SIG-M5 treated with dmso at 0.1 percent for 504 hours (cell line): ENCODE results near the gene CHAMP1.
A peak's percentile ranks its signal among the peaks of the same experiment; 100 is the strongest.

ENCODE experiments used
- DNase-seq: peaks from one replicate; lab custom pipeline; 2025; ENCODE audit not compliant: unreplicated experiment; lab: John Stamatoyannopoulos, UW

Gene CHAMP1

GRCh38 chr13:114314074-114314912 is at the start of gene CHAMP1:
Gene CHAMP1 (plus strand): TSS chr13:114314503. CDS start chr13:114323843, 9,340 bp downstream.
- DNase-seq, result peak; percentile 97

DNA sequence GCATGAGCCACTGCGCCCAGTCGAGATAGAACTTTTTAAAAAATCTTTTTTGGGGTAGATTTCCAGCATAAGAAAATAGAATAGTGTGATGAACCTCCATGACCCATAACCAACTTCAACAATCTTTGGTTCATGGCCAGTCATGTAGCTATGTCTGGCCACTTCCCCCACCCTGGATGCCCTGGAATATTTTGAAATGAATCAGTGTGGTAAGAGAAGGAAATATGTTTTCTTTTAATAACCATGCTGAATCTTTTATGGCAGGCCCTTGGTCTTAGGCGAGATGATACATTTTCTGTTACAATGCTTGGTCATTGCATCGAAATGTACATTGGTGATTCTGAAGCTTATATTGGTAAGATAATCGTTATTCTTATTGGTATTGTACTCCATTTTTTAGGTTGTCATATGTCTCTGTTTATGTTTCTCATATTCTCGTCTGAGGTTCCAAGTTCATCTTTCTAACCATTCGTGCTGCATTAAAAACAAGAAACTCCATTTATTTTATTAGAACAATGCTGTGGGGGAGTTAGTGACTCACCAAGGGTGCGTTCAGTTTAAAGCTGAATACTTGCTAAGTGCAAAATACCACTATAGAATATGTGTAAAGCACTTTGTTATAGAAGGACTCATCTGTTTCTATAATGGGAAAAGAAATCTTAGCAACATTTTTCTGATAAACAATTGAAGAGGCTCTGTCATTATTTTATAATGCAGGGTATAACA is 49.3 kb upstream of the CHAMP1 start:
- no peak for DNase-seq

GRCh38 chr13:114266241-114266640 is 48.1 kb upstream of the CHAMP1 start:
- DNase-seq, result no peak

DNA sequence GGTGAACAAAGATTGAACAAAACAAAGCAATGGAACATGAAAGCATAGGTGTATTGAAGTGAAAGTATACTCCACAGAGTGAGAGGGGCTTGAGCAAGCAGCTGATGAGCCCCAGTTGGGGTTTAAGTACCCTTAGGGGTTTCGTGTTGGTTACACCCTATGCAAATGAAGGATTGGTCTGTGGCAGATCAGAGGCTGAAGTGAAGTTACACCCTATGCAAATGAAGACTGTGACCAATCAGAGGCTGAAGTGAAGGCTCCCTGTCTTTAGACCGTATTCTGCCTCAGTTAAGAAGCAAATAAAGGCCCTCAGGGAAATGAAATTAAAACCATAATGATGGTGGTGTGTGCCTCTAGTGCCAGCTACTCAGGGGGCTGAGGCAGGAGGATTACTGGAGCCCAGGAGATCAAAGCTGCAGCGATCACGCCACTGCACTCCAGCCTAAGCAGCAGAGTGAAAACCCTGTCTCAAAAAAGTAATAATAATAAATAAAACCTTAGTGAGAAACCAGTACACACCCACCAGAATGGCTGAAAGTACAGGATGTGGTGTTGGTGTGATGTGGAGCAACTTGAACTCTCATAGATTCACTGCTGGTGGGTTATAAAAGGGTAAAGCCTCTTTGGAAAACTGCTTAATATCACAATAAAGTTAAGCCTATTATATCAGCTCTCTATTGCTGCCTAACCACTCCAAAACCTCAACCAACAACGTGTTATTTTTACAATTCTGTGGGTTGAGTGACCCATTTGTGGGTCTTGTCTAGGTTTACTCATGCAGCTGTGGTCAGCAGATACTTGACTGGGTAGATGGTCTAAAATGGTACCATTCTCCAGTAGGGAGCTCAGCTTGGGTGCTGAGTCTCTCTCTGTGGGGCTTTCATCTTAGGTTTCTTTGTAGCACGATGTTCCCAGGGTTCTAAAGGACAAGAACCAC is 45.7 kb upstream of the CHAMP1 start:
- no peak for DNase-seq

GRCh38 chr13:114269281-114269770 is 45.0 kb upstream of the CHAMP1 start:
- DNase-seq, result no peak

GRCh38 chr13:114272977-114273376 is 41.3 kb upstream of the CHAMP1 start:
- no peak for DNase-seq

DNA sequence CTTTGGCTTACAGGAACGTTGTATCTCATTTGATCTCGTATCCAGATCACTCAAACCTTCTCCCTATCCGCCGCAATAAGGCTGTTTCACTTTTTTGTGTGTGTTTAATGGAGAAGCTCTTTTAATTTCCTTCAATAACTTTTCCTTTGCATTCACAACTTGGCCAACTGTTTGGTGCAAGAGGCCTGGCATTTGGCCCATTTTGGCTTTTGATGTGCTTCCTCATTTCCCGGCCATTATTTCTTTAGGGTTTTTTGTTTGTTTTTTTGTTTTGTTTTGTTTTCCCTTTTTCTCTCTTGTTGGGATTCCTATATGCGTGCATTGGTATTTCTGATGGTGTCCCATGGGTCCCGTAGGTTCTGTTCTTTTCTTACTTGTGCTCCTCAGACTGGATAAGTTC is 39.0 kb upstream of the CHAMP1 start:
- no peak for DNase-seq

DNA sequence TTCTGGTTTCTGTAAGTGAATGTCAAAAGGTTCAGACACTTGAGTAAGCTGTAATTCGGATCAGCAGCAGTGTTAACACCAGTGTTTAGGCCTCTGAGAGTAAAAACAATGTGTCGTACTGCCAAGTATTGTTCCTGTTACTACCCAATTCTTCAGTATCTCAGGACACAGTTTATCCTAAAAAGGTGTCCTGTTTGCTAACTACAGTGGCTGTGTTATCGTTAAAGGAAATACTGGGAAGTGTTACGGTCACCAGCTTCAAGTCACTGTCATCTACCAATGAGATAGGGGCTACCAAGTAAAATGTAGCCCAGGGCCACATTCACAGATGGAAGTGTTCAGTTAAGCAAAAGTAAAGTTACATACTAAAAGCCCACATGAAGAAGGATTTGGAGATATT is 35.2 kb upstream of the CHAMP1 start:
- DNase-seq, result no peak

DNA sequence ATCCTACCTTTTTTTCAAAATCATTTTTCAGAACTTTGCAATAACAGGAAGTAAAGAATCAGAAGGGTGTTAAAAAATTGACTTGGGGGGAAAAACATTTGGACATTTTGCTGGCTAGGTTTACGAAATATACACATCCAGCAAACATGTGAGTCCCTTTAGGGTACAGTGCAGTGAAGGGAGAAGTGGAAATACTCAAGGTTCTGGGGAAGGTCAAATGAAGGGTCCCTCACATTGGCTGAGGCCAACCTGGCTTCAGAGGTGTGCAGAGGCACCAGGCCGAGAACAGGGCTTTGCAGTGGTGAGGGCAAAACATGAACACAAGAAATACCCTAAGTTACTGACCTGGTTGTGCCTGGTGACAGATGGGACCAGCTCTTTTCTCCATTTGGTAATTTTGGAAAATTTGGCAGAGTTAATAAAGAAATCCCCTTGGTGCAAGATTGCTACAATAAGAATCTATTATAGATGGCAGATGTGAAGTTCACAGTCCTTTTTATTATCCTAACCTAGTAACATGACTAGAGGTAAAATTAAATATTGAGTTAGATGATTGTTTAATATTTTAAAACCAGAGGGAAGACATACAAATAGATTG is 34.4 kb upstream of the CHAMP1 start:
- DNase-seq, result peak; percentile 46

DNA sequence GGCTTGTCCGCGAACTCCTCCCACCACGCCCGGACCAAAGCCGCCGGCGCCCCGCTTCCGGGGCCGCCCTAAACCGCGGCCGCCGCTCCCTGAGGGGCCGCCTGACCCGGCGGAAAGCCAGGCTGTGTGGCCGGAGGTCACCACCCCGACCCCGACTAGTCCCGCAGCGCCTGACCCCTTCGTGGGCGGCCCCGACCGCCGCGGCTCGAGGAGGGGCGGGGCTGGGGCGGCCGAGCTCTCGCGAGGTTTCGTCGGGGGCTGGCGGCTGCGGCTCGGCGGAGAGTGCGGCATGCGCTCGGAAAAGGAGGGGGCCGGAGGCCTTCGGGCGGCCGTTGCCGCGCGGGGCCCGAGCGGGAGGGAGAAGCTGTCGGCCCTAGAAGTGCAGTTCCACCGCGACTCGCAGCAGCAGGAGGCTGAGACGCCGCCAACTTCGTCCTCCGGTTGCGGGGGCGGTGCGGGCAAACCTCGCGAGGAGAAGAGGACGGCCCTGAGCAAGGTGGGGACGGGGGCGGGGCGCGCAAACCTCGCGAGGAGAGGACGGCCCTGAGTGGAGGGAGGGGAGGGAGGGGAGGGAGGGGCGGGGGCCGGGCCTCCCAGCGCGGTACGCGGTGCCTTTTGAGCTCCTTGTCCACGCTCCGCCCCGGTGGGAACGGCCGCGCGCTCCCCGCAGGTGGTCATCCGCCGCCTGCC is 32.8 kb upstream of the CHAMP1 start, which contains the start of gene UPF3A:
Gene UPF3A (plus strand): TSS at position 251 of the 690 bp plus-strand sequence. CDS start 39 bp downstream, at position 290.
- peak; percentile 91 for DNase-seq

DNA sequence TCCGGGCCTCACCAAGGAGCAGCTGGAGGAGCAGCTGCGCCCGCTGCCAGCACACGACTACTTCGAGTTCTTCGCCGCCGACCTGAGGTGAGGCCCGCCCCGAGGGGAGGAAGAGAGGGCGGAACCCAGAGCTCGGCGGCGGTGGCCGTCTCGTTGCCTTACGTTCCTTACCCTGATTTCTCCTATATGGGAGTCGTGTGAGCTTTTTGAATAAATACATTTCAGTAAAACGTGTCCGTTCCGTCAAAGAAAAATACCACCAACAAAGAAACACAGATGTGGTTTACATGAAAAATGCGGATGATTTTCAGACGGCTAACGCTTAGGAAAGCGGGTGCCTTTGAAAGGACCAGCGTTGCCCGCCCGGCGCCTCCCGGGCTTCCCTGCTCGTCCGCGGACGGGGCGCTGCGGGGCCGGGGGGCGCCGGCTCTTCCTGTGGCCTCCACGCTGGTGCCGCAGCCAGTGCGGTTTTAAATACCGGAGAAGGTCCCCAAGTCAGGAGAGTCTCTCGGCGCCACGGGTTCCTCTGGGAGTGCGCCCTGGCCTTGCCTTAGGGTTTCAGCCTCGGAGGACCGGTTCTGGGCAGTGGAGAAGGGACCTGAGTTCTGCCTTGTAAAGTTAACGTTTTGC is 32.1 kb upstream of the CHAMP1 start:
- peak; percentile 77 for DNase-seq

- peak; percentile 48 for DNase-seq
Observed at GRCh38 chr13:114283576-114283975, 30.7 kb upstream of the CHAMP1 start.

- DNase-seq, result no peak
Observed at GRCh38 chr13:114284680-114285079, 29.6 kb upstream of the CHAMP1 start.

GRCh38 chr13:114285166-114285808 is 29.0 kb upstream of the CHAMP1 start:
- DNase-seq, result no peak

DNA sequence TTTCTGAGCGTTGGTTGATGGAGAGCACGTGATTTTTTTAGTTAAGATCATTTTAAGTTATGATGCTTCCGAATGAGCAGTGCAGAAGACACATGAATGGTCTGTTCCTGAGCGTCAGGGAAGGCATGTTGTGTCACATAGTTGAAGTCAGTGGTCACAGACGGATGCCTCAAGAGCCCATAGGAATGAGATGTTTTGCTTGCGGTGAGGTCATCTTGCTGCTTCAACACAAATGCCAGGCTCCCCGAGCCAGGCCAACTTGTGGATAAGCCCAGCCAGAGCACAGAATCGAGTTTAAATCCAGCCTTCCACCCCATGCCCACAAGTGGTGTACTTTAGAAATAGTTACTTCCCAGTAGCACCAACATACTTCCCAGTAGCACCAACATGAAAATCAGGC is 27.5 kb upstream of the CHAMP1 start:
- no peak for DNase-seq

- no peak for DNase-seq
Observed at GRCh38 chr13:114288157-114288591, 26.1 kb upstream of the CHAMP1 start.

GRCh38 chr13:114296448-114296847 is 17.9 kb upstream of the CHAMP1 start:
- DNase-seq, result no peak

DNA sequence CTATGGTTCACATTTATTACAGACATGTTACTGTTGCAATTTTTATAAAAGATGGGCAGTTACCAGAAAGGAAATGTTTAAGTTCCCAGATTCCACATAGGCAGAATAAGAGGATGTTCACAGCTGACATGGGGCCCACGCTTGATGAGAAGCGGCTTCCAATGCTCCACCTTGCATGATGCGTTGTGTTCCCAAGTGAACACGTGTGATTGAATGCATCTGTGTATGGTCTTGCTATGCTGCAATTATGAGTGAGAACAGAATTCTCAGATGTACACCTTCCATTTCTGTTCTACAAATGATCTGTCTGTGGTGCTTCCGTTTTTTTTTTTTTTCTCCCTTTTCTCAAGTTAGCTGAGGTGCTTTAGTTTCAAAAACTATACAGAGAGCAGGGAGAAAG is 17.4 kb upstream of the CHAMP1 start:
- DNase-seq, result no peak

DNA sequence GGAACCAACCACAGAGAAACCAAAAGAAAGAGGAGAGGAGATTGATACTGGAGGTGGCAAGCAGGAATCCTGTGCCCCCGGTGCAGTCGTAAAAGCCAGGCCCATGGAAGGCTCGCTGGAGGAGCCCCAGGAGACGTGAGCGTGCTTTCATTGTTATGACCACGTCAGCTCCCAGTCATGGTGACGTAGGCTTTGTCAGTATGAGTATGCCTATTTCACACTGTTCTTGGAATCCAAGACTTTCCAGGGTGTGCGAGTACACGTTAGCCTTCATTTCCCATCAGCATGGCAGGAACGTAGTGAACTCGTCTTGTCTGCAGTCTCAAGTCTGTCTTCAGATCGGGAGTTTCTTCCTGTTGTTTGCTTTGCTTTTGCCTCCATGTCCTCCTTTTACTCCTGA is 15.4 kb upstream of the CHAMP1 start:
- no peak for DNase-seq
